Central memory CD8-positive, alpha-beta T cell (primary cell): ENCODE results near the gene CYP26C1.
"Not testable (repeated sequence)": the region's sequence is repeated elsewhere in the genome, so short reads cannot be mapped to it uniquely, and the experiment has no call there.

Experiments
- ATAC-seq: fragments of 150-1000 bp; cut with Tn5 transposase; replicated peaks from 2 replicates; pipeline ENCODE4 v1.10.0; 2022; ENCODE audit warnings: mild to moderate bottlenecking, moderate FRiP score, moderate number of reproducible peaks; ENCODE audit not compliant: poor library complexity, severe bottlenecking; ENCODE audit errors: extremely low read depth
- DNase-seq, 2 donors: peaks; one replicate each; pipeline ENCODE4 v3.0.0; 2021; ENCODE audit warnings: low spot score in 2 of 2
- H3K27ac Mint-ChIP-seq: one replicate; pipeline ENCODE4 v1.8.0; 2022; ENCODE audit warnings: low read depth, mild to moderate bottlenecking, moderate library complexity, mixed read lengths
- H3K27me3 Mint-ChIP-seq: one replicate; pipeline ENCODE4 v1.8.0; 2022; ENCODE audit warnings: mixed read lengths
- H3K36me3 Mint-ChIP-seq: one replicate; pipeline ENCODE4 v1.8.0; 2022; ENCODE audit warnings: mild to moderate bottlenecking, moderate library complexity, mixed read lengths; ENCODE audit not compliant: insufficient read depth
- H3K4me1 Mint-ChIP-seq: one replicate; pipeline ENCODE4 v1.8.0; 2022; ENCODE audit warnings: mixed read lengths
- H3K4me3 Mint-ChIP-seq: one replicate; pipeline ENCODE4 v1.8.0; 2022; ENCODE audit warnings: mild to moderate bottlenecking, moderate library complexity, mixed read lengths
- H3K9me3 Mint-ChIP-seq: one replicate; pipeline ENCODE4 v1.8.0; 2022; ENCODE audit warnings: mixed read lengths

CYP26C1 gene

GRCh38 chr10:93091960-93092359 lies 31.4 kb downstream of the CYP26C1 start:
- H3K4me3 Mint-ChIP-seq = no peak overlapping the region
- ATAC-seq = no peak

GRCh38 chr10:93095225-93095624 lies 34.6 kb downstream of the CYP26C1 start:
- DNase-seq (no peak), ATAC-seq (no peak)
- Mint-ChIP-seq H3K27me3 (peaks cover 32% of the 10 kb centered on the region), H3K9me3 (no peaks in the 10 kb centered on the region), H3K4me1 (no peaks in the 10 kb centered on the region), H3K27ac (no peak overlapping the region), H3K4me3 (no peak overlapping the region), H3K36me3 (no peaks in the 10 kb centered on the region)

More at GRCh38 chr10:93091960-93092359, 31.4 kb downstream of the CYP26C1 start:
- Mint-ChIP-seq H3K27ac (no peak overlapping the region), H3K9me3 (no peaks in the 10 kb centered on the region), H3K4me1 (no peaks in the 10 kb centered on the region), H3K36me3 (no peaks in the 10 kb centered on the region), H3K27me3 (peaks cover 60% of the 10 kb centered on the region)
- DNase-seq = no peak

GRCh38 chr10:93096901-93097300 lies 36.3 kb downstream of the CYP26C1 start:
- Mint-ChIP-seq H3K27me3 (peaks cover 24% of the 10 kb centered on the region), H3K27ac (no peak overlapping the region), H3K4me1 (no peaks in the 10 kb centered on the region), H3K4me3 (no peak overlapping the region), H3K9me3 (no peaks in the 10 kb centered on the region), H3K36me3 (no peaks in the 10 kb centered on the region)
- no peak for DNase-seq
- ATAC-seq = no peak

GRCh38 chr10:93097386-93097785 lies 36.8 kb downstream of the CYP26C1 start:
- no peaks in the 10 kb centered on the region for H3K9me3 Mint-ChIP-seq
- no peak overlapping the region for H3K27ac Mint-ChIP-seq
- H3K36me3 Mint-ChIP-seq = no peaks in the 10 kb centered on the region
- H3K4me1 Mint-ChIP-seq = no peaks in the 10 kb centered on the region
- ATAC-seq (no peak), DNase-seq (no peak)
- H3K4me3 Mint-ChIP-seq = no peak overlapping the region
- peaks cover 24% of the 10 kb centered on the region for H3K27me3 Mint-ChIP-seq

GRCh38 chr10:93098816-93099215 lies 38.2 kb downstream of the CYP26C1 start:
- H3K9me3 Mint-ChIP-seq = no peaks in the 10 kb centered on the region
- no peak overlapping the region for H3K27ac Mint-ChIP-seq
- no peaks in the 10 kb centered on the region for H3K36me3 Mint-ChIP-seq
- H3K4me3 Mint-ChIP-seq = no peak overlapping the region
- ATAC-seq = no peak
- peaks cover 22% of the 10 kb centered on the region for H3K27me3 Mint-ChIP-seq
- H3K4me1 Mint-ChIP-seq = no peaks in the 10 kb centered on the region
- no peak for DNase-seq

GRCh38 chr10:93099670-93100069 lies 39.1 kb downstream of the CYP26C1 start:
- DNase-seq (no peak), ATAC-seq (no peak)
- Mint-ChIP-seq H3K9me3 (no peaks in the 10 kb centered on the region), H3K36me3 (no peaks in the 10 kb centered on the region), H3K4me3 (no peak overlapping the region), H3K27ac (no peak overlapping the region), H3K27me3 (peaks cover 18% of the 10 kb centered on the region), H3K4me1 (no peaks in the 10 kb centered on the region)

- not testable (repeated sequence) for H3K27ac Mint-ChIP-seq, H3K36me3 Mint-ChIP-seq, H3K9me3 Mint-ChIP-seq, H3K4me1 Mint-ChIP-seq, DNase-seq, ATAC-seq, H3K4me3 Mint-ChIP-seq
- peaks cover 17% of the 10 kb centered on the region for H3K27me3 Mint-ChIP-seq
Measured at GRCh38 chr10:93101148-93101547, 40.5 kb downstream of the CYP26C1 start.

- ATAC-seq (no peak), DNase-seq (no peak)
- Mint-ChIP-seq H3K4me3 (no peak overlapping the region), H3K27ac (no peak overlapping the region), H3K4me1 (no peaks in the 10 kb centered on the region), H3K9me3 (no peaks in the 10 kb centered on the region), H3K36me3 (no peaks in the 10 kb centered on the region), H3K27me3 (peaks cover 18% of the 10 kb centered on the region)
Measured at GRCh38 chr10:93103953-93104352, 43.4 kb downstream of the CYP26C1 start.

GRCh38 chr10:93106631-93107072 lies 46.1 kb downstream of the CYP26C1 start:
- H3K9me3 Mint-ChIP-seq = no peaks in the 10 kb centered on the region
- DNase-seq (no peak), ATAC-seq (no peak)
- no peak overlapping the region for H3K27ac Mint-ChIP-seq
- no peak overlapping the region for H3K4me3 Mint-ChIP-seq
- H3K4me1 Mint-ChIP-seq = no peaks in the 10 kb centered on the region
- no peaks in the 10 kb centered on the region for H3K36me3 Mint-ChIP-seq
- H3K27me3 Mint-ChIP-seq = peaks cover 34% of the 10 kb centered on the region

GRCh38 chr10:93110472-93111146 lies 50.0 kb downstream of the CYP26C1 start:
- no peak overlapping the region for H3K4me3 Mint-ChIP-seq
- H3K27me3 Mint-ChIP-seq = peaks cover 47% of the 10 kb centered on the region
- H3K9me3 Mint-ChIP-seq = no peaks in the 10 kb centered on the region
- no peaks in the 10 kb centered on the region for H3K4me1 Mint-ChIP-seq
- DNase-seq = no peak
- H3K36me3 Mint-ChIP-seq = no peaks in the 10 kb centered on the region
- no peak for ATAC-seq
- H3K27ac Mint-ChIP-seq = no peak overlapping the region

GRCh38 chr10:93113042-93113441 lies 52.4 kb downstream of the CYP26C1 start:
- H3K27me3 Mint-ChIP-seq = peaks cover 47% of the 10 kb centered on the region
- ATAC-seq (no peak), DNase-seq (no peak)
- H3K4me3 Mint-ChIP-seq = no peak overlapping the region
- no peak overlapping the region for H3K27ac Mint-ChIP-seq
- no peaks in the 10 kb centered on the region for H3K9me3 Mint-ChIP-seq
- H3K36me3 Mint-ChIP-seq = no peaks in the 10 kb centered on the region
- H3K4me1 Mint-ChIP-seq = no peaks in the 10 kb centered on the region

- Mint-ChIP-seq H3K36me3 (no peaks in the 10 kb centered on the region), H3K9me3 (no peaks in the 10 kb centered on the region), H3K4me1 (no peaks in the 10 kb centered on the region), H3K4me3 (no peak overlapping the region), H3K27ac (no peak overlapping the region), H3K27me3 (peaks cover 44% of the 10 kb centered on the region)
- DNase-seq (peak; percentile 36 to 44), ATAC-seq (peak; percentile 57)
Measured at GRCh38 chr10:93115661-93116383, 55.2 kb downstream of the CYP26C1 start.
